Mesodermal cell (in vitro differentiated cells): ENCODE data around the gene BPHL.
A peak's percentile ranks its signal among the peaks of the same experiment; 100 is the strongest.

Experiments used
- H3K27ac ChIP-seq: 2 replicates; pipeline ENCODE4 v1.7.0; 2013; ENCODE audit warnings: mild to moderate bottlenecking, low read depth, low read length, moderate library complexity; ENCODE audit not compliant: severe bottlenecking
- H3K36me3 ChIP-seq: 2 replicates; pipeline ENCODE4 v1.7.1; 2013; ENCODE audit warnings: mild to moderate bottlenecking, low read length, moderate library complexity; ENCODE audit not compliant: control insufficient read depth, insufficient read depth
- H3K4me1 ChIP-seq: one replicate; pipeline ENCODE4 v1.7.1; 2013; ENCODE audit warnings: mild to moderate bottlenecking, low read length; ENCODE audit not compliant: insufficient read depth, control insufficient read depth, poor library complexity, severe bottlenecking
- H3K4me3 ChIP-seq: 2 replicates; pipeline ENCODE4 v1.7.0; 2013; ENCODE audit warnings: low read length, control low read depth, mild to moderate bottlenecking; ENCODE audit not compliant: insufficient read depth, poor library complexity, severe bottlenecking; ENCODE audit errors: extremely low read depth
- H3K9me3 ChIP-seq: 2 replicates; pipeline ENCODE4 v1.7.1; 2013; ENCODE audit warnings: mild to moderate bottlenecking, low read length, moderate library complexity; ENCODE audit not compliant: control insufficient read depth
- WGBS, 2 experiments: methylation state at CpG; one replicate each; pipeline ENCODE4 v1.1.5; 2013; ENCODE audit warnings: missing lambda C conversion rate in 2 of 2; ENCODE audit not compliant: insufficient coverage in 2 of 2; 5-methylcytosine and 5-hydroxymethylcytosine counted together

The BPHL gene

DNA sequence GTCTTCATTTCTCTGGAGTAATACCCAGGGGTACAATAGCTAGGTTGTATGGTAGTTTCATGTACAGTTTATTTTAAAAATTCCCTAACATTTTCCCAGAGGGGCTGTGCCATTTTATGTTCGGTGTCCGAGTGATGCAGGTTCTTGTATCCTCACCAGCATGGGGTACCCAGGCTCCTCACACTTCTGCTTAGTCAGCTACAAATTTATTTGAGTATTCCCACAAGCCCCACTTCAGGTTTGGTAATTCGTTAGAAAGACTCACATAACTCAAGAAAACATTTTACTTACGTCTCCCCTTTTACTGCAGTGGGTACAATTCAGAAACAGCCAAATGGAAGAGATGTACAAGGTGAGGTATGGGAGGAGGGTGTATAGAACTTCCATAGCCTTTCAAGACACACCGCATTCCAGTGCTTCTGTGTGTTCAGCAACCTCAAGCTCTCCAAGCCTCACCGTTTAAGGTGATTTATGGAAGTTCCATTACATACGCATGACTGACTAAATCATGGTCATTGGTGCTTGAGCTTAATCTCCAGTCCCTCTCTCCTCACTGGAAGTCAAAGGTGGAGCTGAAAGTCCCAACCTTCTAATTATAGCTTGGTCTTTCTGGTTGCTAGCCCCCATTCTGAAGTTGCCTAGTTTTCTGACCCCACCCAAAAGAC lies 32.1 kb upstream of the BPHL start:
- peaks cover 6% of the 10 kb centered on the region for H3K9me3 ChIP-seq
- H3K4me3 ChIP-seq = no peak overlapping the region
- 75 to 97% methylated on average over 4 of the region's 7 CpGs for WGBS, 2 experiments
- peaks cover 88% of the 10 kb centered on the region for H3K36me3 ChIP-seq
- no peaks in the 10 kb centered on the region for H3K4me1 ChIP-seq
- H3K27ac ChIP-seq = no peak overlapping the region

DNA sequence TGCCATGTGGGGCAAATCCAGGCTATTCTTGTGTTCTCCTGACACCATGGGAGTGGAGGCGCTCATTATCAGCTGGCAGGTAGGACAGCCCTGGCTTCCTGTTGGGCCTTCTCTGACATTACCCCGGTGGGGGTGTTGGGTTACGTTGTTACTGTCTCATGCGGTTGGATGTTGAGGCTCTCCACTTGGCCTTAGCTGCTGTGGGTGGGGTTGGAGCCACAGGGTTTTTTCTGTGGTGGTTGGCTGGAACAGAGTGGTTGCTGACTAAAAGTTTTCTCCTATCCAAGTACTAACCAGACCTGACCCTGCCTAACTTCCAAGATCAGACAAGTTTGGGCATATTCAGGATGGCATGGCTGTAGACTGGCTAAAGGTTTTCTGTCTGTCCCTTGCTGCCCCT lies 30.1 kb upstream of the BPHL start:
- Histone ChIP-seq H3K9me3 (peaks cover 6% of the 10 kb centered on the region), H3K4me1 (no peaks in the 10 kb centered on the region), H3K36me3 (peaks cover 69% of the 10 kb centered on the region), H3K27ac (no peak overlapping the region), H3K4me3 (no peak overlapping the region)
- WGBS, 2 experiments = 100% methylated on average over 1 to 2 of the region's 4 CpGs

DNA sequence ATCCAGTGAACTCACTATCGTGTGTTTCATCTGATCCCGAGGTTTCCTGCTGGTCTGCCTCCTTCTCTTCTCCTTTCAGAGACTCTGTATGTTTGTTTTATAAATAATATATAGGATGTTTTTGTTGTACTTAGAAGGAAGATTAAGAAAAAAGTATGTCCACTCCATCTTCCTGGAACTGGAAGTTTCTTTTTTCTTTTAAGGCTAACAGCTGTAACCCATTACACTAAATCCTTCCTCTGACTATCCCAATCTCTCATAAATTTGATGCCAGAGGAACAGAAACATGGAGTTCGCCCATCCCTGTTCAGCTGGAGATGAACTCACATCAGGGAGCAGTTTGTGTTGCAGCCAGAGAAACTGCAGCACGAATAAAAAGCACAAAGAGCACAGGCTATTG lies 29.5 kb upstream of the BPHL start:
- H3K4me3 ChIP-seq = no peak overlapping the region
- peaks cover 7% of the 10 kb centered on the region for H3K9me3 ChIP-seq
- WGBS, 2 experiments = 90 to 94% methylated on average over 2 of the region's 4 CpGs
- H3K4me1 ChIP-seq = no peaks in the 10 kb centered on the region
- H3K27ac ChIP-seq = no peak overlapping the region
- peaks cover 66% of the 10 kb centered on the region for H3K36me3 ChIP-seq

GRCh38 chr6:3090013-3090412 lies 28.5 kb upstream of the BPHL start:
- peaks cover 8% of the 10 kb centered on the region for H3K9me3 ChIP-seq
- no peak overlapping the region for H3K4me3 ChIP-seq
- 100% methylated on average over 1 of the region's 4 CpGs; no CpG with 5 or more reads in 1 of the 2 experiments for WGBS, 2 experiments
- H3K36me3 ChIP-seq = peaks cover 64% of the 10 kb centered on the region
- H3K27ac ChIP-seq = no peak overlapping the region
- no peaks in the 10 kb centered on the region for H3K4me1 ChIP-seq

DNA sequence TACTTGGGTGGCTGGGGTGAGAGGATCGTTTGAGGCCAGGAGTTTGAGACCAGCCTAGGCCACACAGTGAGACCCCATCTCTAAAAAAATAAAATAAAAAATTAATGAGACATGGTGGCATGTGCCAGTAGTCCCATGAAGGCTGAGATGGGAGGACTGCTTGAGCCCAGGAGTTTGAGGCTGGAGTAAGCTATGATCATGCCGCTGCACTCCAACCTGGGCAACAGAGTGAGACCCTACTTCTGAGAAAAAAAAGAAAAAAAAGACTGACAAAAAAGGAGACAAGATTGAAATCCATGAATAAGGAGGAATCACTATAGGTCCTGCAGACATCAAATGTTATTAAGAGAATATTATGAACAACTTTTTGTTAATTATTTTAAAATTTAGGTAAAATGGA lies 23.7 kb upstream of the BPHL start:
- H3K4me3 ChIP-seq = no peak overlapping the region
- H3K9me3 ChIP-seq = peaks cover 2% of the 10 kb centered on the region
- no peak overlapping the region for H3K27ac ChIP-seq
- 100% methylated on average over 1 to 2 of the region's 2 CpGs for WGBS, 2 experiments
- H3K4me1 ChIP-seq = no peaks in the 10 kb centered on the region
- peaks cover 52% of the 10 kb centered on the region for H3K36me3 ChIP-seq

GRCh38 chr6:3102875-3103274 lies 15.6 kb upstream of the BPHL start:
- H3K4me1 ChIP-seq = no peaks in the 10 kb centered on the region
- H3K36me3 ChIP-seq = peaks cover 76% of the 10 kb centered on the region
- WGBS, 2 experiments = no CpG with 5 or more reads among the region's 3 CpGs
- no peak overlapping the region for H3K4me3 ChIP-seq
- H3K9me3 ChIP-seq = no peaks in the 10 kb centered on the region
- no peak overlapping the region for H3K27ac ChIP-seq

GRCh38 chr6:3108746-3109414 lies 9.6 kb upstream of the BPHL start:
- no peak overlapping the region for H3K4me3 ChIP-seq
- 94 to 99% methylated on average over 10 of the region's 10 CpGs for WGBS, 2 experiments
- no peaks in the 10 kb centered on the region for H3K9me3 ChIP-seq
- no peaks in the 10 kb centered on the region for H3K4me1 ChIP-seq
- peaks cover 91% of the 10 kb centered on the region for H3K36me3 ChIP-seq
- no peak overlapping the region for H3K27ac ChIP-seq

DNA sequence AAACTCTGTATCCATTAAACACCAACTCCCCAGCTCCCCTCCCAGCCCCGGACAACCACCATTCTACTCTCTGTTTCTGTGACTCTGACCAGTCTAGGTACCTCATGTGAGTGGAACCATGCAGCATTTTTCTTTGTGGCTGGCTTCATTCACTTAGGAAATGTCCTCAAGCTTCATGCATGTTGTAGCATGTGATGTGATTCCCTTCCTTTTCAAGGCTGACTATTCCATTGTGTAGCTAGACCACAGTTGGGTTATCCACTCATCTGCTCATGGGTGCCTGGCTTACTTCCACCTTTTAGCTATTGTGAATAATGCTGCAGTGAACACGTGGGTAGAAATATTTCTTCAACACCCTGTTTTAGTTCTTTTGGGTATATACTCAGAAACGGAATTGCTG lies 8.8 kb upstream of the BPHL start:
- no peaks in the 10 kb centered on the region for H3K9me3 ChIP-seq
- 100% methylated on average over 1 to 2 of the region's 3 CpGs for WGBS, 2 experiments
- no peak overlapping the region for H3K27ac ChIP-seq
- peaks cover 89% of the 10 kb centered on the region for H3K36me3 ChIP-seq
- H3K4me1 ChIP-seq = no peaks in the 10 kb centered on the region
- H3K4me3 ChIP-seq = no peak overlapping the region

DNA sequence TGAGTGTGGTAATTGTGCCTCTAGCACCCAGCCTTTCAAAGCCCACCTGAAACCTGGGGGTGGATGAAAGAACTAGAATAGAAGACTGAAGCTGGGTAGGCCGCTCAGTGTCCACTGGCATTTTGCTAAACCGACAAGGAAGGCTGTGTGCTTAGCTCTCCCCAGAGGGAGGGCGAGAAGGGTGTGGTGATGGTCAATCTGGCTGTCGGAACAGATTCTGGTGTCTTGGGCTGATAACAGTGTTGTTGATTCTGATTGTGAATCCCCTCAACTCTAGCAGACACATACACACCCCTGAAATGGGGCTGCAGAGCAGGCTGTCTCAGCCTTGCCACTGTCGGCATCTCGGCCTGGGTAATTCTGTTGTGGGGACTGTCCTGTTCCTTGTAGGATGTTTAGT lies 4.1 kb upstream of the BPHL start:
- Histone ChIP-seq H3K4me3 (no peak overlapping the region), H3K36me3 (peaks cover 51% of the 10 kb centered on the region)
- 91 to 96% methylated on average over 3 to 5 of the region's 6 CpGs for WGBS, 2 experiments

GRCh38 chr6:3117912-3118352 lies 579 bp upstream of the BPHL start:
- 0% methylated on average over 3 of the region's 8 CpGs for WGBS, 2 experiments
- Histone ChIP-seq H3K36me3 (peaks cover 18% of the 10 kb centered on the region), H3K4me3 (peak overlapping the region; percentile 79), H3K4me1 (no peaks in the 10 kb centered on the region), H3K9me3 (no peaks in the 10 kb centered on the region), H3K27ac (peak overlapping the region; percentile 92)

More for the DNA sequence above, 4.1 kb upstream of the BPHL start:
- Histone ChIP-seq H3K9me3 (no peaks in the 10 kb centered on the region), H3K4me1 (no peaks in the 10 kb centered on the region), H3K27ac (no peak overlapping the region)
